Suppressor macrophage treated with lipopolysaccharide for 1 hour (primary cell): Measurements from ENCODE around the gene ELOVL6.
"Not testable (repeated sequence)": the region's sequence is repeated elsewhere in the genome, so short reads cannot be mapped to it uniquely, and the experiment has no call there.

Experiments used
- DNase-seq, 3 donors: peaks; one replicate each; pipeline ENCODE4 v3.0.0-alpha.2; 2020 to 2022

The ELOVL6 gene, protein sequence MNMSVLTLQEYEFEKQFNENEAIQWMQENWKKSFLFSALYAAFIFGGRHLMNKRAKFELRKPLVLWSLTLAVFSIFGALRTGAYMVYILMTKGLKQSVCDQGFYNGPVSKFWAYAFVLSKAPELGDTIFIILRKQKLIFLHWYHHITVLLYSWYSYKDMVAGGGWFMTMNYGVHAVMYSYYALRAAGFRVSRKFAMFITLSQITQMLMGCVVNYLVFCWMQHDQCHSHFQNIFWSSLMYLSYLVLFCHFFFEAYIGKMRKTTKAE

DNA sequence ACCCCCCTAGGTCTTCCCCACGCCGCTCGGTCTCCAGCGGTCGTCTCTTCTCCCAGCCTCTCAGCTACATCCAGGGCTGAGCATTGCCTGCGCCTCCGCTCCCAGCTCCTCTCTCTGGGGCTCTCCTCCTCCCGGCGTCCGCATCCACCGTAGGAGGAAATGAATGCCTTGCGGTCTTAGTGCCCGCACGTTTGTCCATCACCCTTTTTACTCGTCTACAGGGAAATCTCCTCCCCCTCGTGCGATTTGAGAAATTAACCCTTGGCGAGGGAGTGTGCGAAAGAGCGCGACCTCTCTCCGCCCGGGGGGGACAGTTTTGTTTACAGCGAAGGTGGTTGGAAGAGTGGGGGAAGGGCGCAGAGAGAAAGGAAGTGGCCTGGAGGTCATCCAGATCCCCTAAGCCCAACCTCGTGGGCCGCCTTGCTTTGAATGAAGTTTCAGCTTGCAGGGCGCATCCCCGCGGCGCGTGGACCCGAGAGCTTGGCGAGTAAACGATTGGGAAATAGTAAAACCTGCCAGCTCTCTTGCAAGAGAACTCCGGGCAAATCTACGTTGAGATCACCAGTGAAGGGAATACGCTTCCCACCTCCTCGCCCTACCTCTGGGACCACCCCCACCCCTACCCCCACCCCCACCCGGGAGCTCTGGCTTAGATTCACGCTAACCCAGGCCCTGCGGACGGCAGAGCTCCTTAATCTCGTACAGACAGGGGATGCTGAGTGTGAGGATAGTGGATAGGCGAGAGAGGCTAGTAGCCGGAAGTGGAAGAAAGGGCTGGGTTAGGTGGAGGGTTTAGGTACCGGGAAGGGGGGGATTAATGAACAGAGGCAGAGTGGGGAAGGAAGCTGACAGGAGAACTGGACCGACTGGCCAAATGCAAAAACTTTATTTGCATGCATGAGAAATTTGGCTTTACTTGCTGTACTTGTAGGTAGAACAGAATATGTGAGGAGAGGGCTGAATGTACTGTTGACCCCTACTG, at the start of gene ELOVL6:
Gene ELOVL6 (minus strand): TSS at position 181 of the 982 bp plus-strand sequence. CDS start 280 bp downstream, outside the sequence.
- peak; percentile 36 to 53 (median 39) for DNase-seq

DNA sequence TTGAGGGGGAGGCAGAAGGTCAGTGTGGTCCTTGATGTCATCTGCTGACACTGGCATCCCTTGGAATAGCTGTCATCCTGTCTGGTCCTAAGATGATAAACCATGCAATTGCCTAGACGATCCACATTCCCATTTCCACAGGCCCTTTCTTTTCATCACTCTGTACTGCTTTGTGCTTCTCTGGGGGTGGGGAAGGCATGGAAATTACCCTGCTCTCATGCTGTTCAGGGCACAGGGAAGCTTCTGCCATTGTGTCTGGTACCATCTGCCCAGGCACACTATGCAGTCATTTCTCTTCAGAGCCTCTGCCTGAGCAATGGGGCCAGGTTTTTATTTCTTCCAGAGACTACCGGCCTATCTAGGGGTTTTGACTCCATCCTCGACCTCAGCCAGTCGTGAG, 49.7 kb upstream of the ELOVL6 start:
- no peak for DNase-seq

DNA sequence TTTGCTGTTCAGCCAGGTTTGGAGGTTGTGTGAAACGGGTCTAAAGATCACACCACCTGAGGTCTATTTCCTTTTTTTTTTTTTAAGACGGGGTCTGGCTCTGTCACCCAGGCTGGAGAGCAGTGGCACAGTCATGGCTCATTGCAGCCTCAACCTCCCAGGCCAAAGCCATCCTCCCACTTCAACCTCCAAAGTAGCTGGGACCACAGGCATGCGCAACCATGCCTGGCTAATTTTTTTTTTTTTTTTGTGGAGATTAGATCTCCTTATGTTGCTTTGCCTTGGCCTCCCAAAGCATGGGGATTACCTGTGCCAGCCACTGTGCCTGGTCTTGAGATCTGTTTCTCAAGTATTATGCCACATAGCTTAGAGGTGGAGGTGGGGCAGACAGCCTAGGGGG, 49.2 kb upstream of the ELOVL6 start:
- no peak for DNase-seq

DNA sequence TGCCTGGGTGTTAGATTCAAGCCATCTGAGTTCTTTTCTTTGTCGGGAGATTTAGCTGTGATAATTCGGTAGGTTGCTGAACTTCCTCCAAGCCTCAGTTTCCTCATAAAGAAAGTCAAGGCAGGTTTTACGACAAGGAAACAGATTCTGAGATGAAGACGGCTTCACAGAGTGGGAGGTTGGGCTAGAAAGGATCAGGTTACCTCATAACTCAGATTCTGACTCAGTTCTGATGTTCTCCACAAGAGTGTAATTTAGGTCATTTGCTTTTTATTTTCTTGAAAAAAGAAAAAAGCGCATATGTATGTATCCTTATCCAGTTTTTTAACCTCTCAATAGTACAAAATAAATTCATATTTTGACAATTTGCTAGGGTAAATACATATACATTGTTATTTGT, 47.2 kb upstream of the ELOVL6 start:
- DNase-seq = no peak

DNA sequence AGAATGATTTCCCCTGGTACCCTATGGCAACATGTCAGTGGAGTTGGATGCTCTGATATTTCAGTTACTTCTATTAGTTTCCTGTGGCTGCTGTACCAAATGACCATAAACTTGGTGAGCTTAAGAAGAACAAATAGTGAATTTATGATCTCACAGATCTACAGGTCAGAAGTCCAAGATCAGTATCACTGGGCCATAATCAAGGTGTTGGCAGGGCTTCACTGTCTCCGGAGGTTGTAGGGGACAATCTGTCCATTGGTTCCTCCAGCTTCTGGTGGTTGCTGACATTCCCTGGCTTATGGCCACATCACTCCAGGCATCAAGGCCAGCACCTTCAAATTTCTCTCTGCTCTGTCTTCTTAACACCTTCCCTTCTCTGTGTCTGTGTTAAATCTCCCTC, 37.9 kb upstream of the ELOVL6 start:
- no peak for DNase-seq

DNA sequence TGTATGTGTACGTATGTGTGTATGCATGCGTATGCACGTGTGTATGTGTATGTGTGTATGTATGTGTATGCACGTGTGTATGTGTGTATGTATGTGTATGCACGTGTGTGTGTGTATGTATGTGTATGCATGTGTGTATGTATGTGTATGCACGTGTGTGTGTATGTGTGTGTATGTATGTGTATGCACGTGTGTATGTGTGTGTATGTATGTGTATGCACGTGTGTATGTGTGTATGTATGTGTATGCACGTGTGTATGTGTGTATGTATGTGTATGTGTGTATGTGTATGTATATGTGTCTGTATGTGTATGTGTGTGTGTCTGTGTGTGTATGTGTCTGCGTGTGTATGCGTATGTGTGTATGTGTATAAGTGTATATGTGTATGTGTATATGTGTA, 35.2 kb upstream of the ELOVL6 start:
- not testable (repeated sequence) for DNase-seq

DNA sequence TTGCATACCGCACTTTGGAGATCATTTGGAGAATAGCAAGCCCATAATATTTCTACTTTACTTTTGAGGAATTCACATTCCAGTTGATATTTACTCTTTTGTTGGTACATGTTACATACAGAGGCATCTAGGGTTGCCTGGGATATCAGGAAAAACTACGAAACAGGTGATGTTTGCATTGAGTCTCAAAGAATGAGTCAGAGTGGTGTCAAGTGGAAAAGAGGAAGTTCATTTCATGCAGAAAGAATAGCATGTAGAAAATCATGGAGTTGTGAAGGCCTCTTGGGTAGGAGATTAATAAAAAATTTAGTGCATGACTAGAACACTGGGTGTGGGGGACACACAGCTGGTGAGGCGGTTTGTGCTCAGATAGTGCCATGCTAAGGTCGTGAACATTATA, 33.5 kb upstream of the ELOVL6 start:
- DNase-seq = peak in 2 of 3 donors; percentile 26 to 37

DNA sequence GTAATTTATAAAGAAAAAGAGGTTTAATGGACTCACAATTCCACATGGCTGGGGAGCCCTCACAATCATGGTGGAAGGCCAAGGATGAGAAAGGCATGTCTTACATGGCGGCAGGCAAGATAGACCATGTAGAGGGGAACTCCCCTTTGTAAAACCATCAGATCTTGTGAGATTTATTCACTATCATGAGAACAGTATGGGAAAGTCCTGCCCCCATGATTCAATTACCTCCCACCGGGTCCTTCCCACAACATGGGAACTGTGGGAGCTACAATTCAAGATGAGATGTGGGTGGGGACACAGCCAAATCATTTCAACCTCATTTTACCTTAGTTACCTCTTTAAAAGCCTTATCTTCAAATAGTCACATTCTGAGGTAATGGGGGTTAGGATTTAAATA, 30.9 kb upstream of the ELOVL6 start:
- DNase-seq = peak; percentile 40 to 56 (median 42)

DNA sequence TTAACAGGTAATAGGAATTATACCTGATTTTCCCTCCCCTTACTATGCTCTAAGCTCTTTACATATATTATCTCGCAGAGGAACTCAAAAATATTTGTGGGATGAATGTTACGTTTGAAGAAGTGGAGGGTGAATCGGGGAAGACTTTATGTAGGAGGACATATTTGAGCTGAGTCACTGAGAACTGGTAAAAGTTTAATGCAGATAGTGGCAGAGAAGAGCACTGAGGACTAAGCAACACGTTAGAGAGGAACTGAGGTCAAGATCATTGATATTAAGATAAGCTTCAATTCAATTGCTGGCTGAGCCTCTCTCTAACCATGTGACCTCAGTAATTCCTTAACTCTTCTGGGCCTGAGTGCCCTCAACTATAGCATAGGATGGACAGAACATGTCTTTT, 26.4 kb upstream of the ELOVL6 start:
- DNase-seq = peak in 1 of 3 donors; percentile 29

DNA sequence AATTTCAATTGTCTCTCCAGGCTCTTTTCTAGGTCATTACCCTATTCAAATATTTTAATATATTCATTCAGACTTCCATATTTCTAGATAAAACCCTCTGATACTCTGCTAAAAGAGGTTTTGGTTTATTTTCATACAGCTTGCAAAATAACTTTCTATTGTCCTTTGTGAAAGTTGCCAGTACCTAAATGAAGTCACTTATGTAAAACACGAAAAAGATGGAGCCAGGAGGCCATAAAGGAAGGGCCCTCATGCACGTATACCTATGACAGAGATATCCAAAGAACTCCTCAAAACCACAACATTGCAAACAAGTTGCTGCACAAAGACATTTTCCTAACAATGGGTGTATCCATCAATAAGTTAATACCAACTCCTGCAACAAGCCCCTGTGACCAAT, 25.7 kb upstream of the ELOVL6 start:
- no peak for DNase-seq

DNA sequence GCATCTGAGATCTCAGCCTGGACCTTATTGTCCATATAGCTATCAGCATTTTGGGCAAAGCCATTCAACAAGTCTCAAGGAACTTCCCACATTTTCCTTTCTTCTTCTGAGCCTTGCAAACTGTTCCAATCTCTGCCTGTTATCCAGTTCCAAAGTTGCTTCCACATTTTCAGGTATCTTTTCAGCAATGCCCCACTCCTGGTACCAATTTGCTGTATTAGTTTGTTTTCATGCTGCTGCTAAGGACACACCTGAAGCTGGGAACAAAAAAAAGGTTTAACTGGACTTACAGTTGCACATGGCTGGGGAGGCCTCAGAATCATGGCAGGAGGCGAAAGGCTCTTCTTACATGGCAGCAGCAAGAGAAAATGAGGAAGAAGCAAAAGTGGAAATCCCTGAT, 20.5 kb upstream of the ELOVL6 start:
- DNase-seq = not testable (repeated sequence)

DNA sequence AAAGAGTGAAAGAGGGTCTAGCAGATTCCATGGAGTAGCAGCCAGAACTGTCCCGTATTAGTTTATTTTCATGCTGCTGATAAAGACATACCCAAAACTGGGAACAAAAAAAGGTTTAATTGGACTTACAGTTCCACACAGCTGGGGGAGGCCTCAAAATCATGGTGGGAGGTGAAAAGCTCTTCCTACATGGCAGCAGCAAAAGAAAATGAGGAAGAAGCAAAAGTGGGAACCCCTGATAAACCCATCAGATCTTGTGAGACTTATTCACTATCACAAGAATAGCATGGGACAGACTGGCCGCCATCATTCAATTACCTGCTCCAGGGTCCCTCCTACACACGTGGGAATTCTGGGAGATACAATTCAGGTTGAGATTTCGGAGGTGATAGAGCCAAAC, 18.8 kb upstream of the ELOVL6 start:
- peak; percentile 35 to 49 (median 44) for DNase-seq

DNA sequence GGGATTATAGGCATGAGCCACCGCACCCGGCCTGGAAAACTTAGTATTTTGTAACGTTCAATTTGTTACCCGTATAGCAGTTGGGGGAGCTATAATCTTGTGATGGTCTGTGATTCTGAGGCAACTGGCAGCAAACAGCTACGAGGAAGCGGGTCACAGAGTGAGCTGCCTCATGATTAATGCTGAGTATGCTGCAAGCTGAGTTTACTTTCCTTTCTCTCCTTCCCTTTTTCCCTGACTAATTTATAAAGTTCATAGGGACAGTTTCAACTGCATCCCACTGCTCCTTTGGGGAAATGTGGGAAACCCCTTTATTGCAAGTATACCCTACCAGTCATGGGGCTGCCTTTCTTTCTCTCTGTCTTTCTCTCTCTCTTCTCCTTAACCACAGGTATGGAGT, 17.7 kb upstream of the ELOVL6 start:
- peak; percentile 78 to 93 (median 84) for DNase-seq

DNA sequence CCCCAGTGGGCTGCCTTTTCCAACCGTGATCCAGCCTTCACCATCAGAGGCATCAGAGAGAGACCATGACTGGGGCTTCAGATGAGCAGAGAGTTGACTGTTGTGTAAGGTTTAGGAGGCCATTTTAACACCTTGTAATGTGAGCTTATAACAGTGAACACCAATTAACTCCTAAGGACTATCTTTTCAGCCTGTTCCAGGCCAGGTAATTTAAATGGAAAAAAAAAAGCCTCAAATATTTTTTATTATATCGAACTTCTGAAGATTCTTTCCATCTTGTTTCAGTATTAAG, 13.3 kb upstream of the ELOVL6 start:
- no peak for DNase-seq

DNA sequence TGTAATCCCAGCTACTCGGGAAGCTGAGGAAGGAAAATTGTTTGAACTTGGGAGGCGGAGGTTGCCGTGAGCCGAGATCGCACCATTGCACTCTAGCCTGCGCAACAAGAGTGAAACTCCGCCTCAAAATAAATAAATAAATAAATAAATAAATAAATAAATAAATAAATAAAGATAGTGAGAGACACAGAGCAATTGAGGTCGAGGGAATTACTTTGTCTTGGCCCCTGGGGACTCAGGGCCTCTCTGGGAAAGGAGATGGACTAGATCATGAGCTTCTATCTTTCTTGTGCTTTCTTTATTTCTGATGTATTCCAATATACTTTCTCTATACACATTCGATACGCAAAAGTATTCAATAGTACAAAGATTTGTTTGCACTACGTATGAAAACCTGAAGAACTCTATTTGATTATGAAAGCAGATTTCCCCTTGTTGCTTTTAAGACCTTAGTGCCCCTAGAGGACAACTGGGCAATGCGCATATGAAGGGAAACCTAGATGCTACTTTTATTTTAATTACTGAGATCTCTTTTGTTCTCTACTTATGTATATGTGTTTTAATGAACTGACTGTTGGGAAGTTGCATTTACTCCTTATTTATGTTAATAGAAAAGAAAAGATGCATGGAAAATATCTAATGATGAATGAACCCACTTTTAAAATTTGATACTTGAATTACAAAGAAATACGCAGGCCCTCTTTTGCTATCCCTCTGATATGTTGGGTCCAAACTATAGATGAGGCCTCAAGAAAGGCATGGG, 12.8 kb upstream of the ELOVL6 start:
- peak; percentile 64 to 71 (median 70) for DNase-seq

DNA sequence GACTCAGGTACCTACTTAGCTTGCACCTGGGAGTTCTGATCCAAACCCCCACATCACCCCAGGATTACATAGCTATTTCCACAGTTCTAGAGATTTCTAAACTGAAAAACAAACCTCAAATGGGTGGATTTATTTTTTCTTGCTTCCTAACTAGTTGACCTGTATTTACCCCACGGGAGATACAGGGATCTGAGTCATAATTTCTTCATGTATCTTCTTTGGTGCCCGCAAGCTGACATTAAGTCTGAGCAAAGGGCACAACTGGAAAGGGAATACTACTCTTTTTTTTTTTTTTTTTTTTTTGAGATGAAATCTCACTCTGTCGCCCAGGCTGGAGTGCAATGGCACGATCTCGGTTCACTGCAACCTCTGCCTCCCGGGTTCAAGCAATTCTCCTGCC, 10.0 kb upstream of the ELOVL6 start:
- no peak for DNase-seq

DNA sequence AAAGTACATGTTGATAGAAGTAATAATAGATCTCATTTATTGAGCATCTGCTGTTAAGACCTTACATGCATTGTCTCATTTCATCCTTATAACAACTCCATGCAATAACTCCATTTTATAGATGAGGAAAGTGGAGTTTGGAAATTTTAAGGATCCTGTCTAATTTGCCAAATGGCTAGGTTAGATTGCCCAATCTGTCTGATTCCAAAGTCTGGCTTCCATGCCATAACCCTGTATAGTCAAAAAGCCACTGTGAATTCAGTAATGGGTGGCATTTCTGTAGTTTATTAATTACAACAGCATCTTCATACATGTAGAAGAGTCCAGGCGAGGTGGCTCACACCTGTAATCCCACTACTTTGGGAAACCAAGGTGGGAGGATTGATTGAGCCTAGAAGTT, 8.8 kb upstream of the ELOVL6 start:
- DNase-seq = no peak

DNA sequence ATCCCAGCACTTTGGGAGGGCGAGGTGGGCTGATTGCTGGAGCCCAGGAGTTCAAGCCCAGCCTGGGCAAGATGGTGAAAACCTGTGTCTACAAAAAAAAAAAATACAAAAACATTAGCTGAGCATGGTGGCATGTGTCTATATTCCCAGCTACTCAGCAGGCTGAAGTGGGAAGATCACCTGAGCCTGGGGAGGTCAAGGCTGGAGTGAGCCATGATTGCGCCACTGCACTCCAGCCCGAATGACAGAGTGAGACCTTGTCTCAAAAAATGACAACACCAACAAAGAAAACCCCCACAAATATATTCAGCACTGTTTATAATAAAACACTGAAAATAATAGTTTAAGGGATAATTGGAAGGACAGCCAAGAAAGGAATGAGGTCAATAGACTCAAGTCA, 3.6 kb upstream of the ELOVL6 start:
- DNase-seq = no peak

DNA sequence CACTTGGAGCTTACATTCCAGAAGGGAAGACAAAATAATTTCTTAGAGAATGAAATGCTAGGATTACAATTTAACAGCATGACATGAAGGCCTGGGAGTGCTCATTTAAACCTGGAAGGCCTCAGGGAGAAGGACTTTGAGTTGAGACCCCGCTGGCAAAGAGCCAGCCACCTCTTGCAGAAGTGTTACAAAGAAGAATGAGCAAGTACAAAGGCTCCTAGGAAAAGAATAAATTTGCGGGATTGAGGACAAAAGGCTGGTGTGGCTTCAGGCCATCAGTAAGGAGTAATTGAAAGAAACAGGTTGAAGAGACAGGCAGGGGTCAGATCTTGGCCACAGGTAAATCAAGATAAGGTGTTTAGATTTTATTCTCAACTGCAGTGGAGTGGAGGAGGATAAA, 3.1 kb upstream of the ELOVL6 start:
- no peak for DNase-seq

DNA sequence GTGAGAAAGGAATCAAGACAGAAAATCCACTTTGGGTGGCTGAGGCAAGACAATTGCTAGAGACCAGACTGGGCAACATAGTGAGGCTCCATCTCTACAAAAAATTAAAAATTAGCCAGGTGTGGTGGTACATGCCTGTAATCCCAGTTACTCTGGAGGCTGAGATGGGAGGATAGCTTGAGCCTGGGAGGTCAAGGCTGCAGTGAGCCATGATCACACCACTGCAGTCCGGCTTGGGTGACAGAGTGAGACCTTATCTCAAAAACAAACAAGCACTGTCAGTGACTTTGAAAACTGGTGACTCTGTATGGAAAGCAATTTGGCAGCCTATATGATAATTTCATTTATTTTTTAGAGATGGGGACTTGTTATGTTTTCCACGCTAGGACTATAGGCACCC, 2.3 kb upstream of the ELOVL6 start:
- no peak for DNase-seq

DNA sequence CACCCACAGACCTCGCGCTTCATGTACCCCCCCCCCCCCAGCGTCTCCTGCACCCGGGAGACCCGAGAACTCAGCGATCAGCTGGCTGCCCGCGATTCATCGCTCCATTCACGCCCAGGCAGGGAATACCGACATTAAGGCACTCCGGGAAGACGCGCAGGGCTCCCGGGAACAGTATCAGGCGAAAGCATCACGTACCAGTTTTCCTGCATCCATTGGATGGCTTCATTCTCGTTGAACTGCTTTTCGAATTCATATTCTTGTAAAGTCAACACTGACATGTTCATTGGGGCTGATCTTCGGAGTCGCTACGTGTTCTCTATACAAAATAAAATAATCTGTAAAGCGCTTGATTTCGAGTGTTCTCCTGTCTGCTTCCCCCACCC, 373 bp downstream of the ELOVL6 start:
- peak in 1 of 3 donors; percentile 7 for DNase-seq

DNA sequence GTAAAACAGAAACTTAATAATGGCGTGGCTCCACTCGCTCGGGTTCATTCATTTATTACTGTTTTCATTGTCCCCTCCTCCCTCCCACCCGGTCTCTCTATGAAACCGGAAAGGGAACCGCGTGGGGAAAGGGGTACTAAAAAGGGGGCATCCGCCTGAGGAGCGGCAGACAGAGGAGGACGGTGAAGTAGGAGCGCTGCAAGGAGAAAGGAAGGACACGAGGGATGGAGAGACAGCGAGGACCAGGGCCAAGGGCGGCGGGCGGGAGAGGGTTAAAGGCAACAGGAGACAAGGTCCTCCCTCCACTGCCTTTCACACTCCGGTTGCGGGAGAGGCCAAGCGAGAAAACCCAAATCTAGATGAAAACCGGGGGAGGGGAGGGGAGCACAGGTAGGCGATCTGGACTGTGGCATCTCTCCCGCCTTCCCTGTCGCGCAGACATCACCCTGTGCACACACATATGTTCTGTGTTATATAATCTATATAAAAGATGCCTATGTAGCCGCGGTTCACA, 829 bp downstream of the ELOVL6 start:
- DNase-seq = peak; percentile 24 to 38 (median 38)

DNA sequence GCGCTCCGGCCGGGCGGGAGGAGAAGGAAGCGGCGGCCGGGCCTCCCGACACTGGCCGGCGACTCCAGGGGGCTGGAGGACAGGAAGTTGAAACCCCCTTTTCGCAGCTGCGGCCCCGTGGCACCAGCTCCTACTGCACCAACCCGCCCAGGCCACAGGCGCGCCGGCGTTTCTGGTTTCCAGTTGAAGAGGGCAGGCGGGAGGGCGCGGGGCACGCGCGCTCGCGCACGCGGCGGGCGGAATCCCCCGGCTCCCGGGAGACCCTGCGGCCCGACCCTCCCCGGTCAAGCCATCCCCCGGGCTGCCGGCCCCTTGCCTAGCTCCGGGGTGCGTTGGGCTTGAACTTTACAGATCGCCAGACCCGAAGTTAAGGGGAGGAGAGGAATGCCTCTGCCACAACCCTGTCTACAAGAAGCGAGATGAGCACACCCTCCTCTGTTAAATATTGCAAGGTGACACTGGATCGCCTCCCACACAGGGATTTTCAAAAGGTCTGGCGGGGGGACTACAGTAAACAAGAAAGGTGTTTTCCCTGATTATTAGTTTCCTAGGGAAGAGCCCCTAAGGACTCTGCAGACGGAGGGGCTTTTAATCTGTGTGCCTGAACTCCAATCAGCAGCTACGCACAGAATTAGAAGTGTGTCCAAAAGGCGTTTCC, 1.4 kb downstream of the ELOVL6 start:
- DNase-seq = peak; percentile 60 to 81 (median 60)
